ENCODE measurements around the gene CTNND2.

CTNND2 gene

GRCh38 chr5:11904265-11904906 lies at the start of gene CTNND2:
Gene CTNND2, minus strand, starts transcription at chr5:11904446. Its CDS starts 593 bp downstream, at chr5:11903853.
- no peak for DNase-seq

- DNase-seq = no peak
Measured at GRCh38 chr5:11946317-11946716, 42.1 kb upstream of the CTNND2 start.

GRCh38 chr5:11941566-11941965 lies 37.3 kb upstream of the CTNND2 start:
- no peak for DNase-seq

- no peak for DNase-seq
Measured at GRCh38 chr5:11931638-11932037, 27.4 kb upstream of the CTNND2 start.

- no peak for DNase-seq
Measured at GRCh38 chr5:11928909-11929308, 24.7 kb upstream of the CTNND2 start.

- no peak for DNase-seq
Measured at GRCh38 chr5:11925701-11926100, 21.5 kb upstream of the CTNND2 start.

- no peak for DNase-seq
Measured at GRCh38 chr5:11922394-11922793, 18.1 kb upstream of the CTNND2 start.

- no peak for DNase-seq
Measured at GRCh38 chr5:11918463-11919045, 14.3 kb upstream of the CTNND2 start.

- no peak for DNase-seq
Measured at GRCh38 chr5:11909471-11909870, 5.2 kb upstream of the CTNND2 start.

- DNase-seq = no peak
Measured at GRCh38 chr5:11906497-11906896, 2.3 kb upstream of the CTNND2 start.

GRCh38 chr5:11905206-11905605 lies 960 bp upstream of the CTNND2 start:
- DNase-seq = no peak

- DNase-seq = no peak
Measured at GRCh38 chr5:11903614-11904264, 507 bp downstream of the CTNND2 start.

GRCh38 chr5:11903121-11903613 lies 1.1 kb downstream of the CTNND2 start:
- DNase-seq = no peak

GRCh38 chr5:11902201-11902619 lies 2.0 kb downstream of the CTNND2 start:
- DNase-seq = no peak

- DNase-seq = no peak
Measured at GRCh38 chr5:11898787-11899186, 5.5 kb downstream of the CTNND2 start.

- no peak for DNase-seq
Measured at GRCh38 chr5:11897781-11898180, 6.5 kb downstream of the CTNND2 start.

- no peak for DNase-seq
Measured at GRCh38 chr5:11894992-11895391, 9.3 kb downstream of the CTNND2 start.

GRCh38 chr5:11892832-11893231 lies 11.4 kb downstream of the CTNND2 start:
- DNase-seq = no peak

- no peak for DNase-seq
Measured at GRCh38 chr5:11890777-11891176, 13.5 kb downstream of the CTNND2 start.

GRCh38 chr5:11888221-11888620 lies 16.0 kb downstream of the CTNND2 start:
- DNase-seq = no peak

- no peak for DNase-seq
Measured at GRCh38 chr5:11878814-11879213, 25.4 kb downstream of the CTNND2 start.

GRCh38 chr5:11873587-11873986 lies 30.7 kb downstream of the CTNND2 start:
- no peak for DNase-seq

- no peak for DNase-seq
Measured at GRCh38 chr5:11869203-11869602, 35.0 kb downstream of the CTNND2 start.

GRCh38 chr5:11863911-11864310 lies 40.3 kb downstream of the CTNND2 start:
- no peak for DNase-seq

All from stimulated activated CD4-positive, alpha-beta T cell treated with anti-CD3 and anti-CD28 coated beads, Interleukin-4, amount 100 ng/mL, for 1 hour (primary cell).